ENCODE measurements around the gene KIAA1549. TPM values are rescaled to one million over a fixed set of nuclear protein-coding genes. Genes with fewer than 3 reads are reported as not detected.

KIAA1549 gene
- total RNA-seq, 1 experiment from 2014 or later, result 26.6 TPM

DNA sequence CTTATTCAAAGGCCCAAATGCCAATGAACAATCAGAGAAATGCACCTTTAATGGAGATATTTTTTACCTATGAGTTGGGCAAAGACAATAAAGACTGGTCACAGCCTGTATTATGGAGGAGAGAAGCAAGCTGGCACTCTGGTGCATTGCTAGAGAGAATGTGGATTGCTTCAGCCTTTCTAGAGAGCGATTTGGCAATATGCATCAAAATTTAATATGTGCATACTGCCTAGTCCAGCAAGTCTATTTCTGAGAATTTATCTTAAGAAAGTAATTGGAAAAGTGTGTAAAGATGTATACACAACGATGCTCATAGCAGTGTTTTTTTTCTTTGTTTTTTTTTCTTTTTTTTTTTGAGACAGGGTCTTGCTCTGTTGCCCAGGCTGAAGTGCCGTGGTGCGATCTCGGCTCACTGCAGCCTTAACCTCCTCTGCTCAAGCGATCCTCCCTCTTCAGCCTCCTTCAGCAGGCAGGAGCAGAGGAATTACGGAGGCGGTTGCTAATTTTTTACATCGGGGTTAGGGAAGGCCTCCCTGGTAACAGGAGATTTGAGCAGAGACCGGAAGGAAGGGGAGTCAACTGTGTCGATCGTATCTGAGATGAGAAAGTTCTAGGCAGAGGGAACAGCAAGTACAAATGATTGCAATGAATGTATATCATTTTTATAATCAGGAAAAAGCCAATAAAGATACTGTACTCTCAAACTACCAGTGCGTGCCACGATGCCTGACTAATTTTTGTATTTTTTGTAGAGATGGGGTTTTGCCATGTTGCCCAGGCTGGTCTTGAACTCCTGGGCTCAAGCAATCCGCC, 16.4 kb downstream of the KIAA1549 start:
- BruUV-seq (replicated peaks), result no TSS peak
- CTCF ChIA-PET, result interaction anchor here (0.6 kb wide), 1 partner anchor 347 kb away, joined by 3 read pairs; no protein-coding TSS in a partner anchor
- no peak for DNase-seq

DNA sequence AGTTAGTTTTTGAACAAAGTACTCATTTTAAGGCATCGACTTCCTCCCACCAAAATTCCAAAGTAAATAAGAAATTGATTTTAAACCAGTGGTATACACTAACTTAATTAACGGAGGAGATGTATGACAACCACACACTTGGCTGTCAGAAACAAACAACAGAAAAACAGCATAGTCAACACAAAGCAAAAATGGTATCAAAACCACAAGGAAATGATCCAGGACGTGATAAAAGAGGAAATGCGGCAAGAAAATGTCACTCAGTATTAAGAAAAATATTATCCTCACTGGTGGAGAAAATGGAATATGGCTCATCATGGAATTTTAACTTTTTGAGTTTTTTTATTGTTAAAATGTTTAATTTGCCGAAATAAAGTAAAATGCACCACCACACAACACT, 17.5 kb downstream of the KIAA1549 start:
- no peaks in the 10 kb centered on the region; the same call in 1 of the 2 replicates for H3F3A ChIP-seq (ENCODE audit: insufficient read depth, low read depth)
- TF ChIP-seq EZH2 (IDR thresholded peaks at IDR 0.05; ENCODE audit: low read depth), result no peak
- TF ChIP-seq, protein P1, sequence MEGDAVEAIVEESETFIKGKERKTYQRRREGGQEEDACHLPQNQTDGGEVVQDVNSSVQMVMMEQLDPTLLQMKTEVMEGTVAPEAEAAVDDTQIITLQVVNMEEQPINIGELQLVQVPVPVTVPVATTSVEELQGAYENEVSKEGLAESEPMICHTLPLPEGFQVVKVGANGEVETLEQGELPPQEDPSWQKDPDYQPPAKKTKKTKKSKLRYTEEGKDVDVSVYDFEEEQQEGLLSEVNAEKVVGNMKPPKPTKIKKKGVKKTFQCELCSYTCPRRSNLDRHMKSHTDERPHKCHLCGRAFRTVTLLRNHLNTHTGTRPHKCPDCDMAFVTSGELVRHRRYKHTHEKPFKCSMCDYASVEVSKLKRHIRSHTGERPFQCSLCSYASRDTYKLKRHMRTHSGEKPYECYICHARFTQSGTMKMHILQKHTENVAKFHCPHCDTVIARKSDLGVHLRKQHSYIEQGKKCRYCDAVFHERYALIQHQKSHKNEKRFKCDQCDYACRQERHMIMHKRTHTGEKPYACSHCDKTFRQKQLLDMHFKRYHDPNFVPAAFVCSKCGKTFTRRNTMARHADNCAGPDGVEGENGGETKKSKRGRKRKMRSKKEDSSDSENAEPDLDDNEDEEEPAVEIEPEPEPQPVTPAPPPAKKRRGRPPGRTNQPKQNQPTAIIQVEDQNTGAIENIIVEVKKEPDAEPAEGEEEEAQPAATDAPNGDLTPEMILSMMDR (conservative IDR thresholded peaks at IDR 0.05), result no peak
- POLR2A ChIA-PET (ENCODE audit: unreplicated experiment), result no interaction called here
- DNase-seq, result no peak
- H3K9me3 ChIP-seq (ENCODE audit: insufficient read depth, low read depth), result no peaks in the 10 kb centered on the region
- no peaks in the 10 kb centered on the region for H3K27me3 ChIP-seq (ENCODE audit: insufficient read depth, low read depth)
- no peaks in the 10 kb centered on the region for H3K36me3 ChIP-seq (ENCODE audit: low read depth)
- intact Hi-C loops (cut with micrococcal nuclease; ENCODE audit: unreplicated experiment), result no loop called here
- no peak overlapping the region for H3K4me3 ChIP-seq
- no peak overlapping the region for H2AFZ ChIP-seq
- no peak overlapping the region for H3K27ac ChIP-seq
- no peaks in the 10 kb centered on the region for H4K20me1 ChIP-seq (ENCODE audit: insufficient read depth)
- H3K79me2 ChIP-seq (ENCODE audit: low read depth), result peaks cover 15% of the 10 kb centered on the region; the same call in 1 of the 2 replicates
- CTCF ChIA-PET, result no interaction called here
- peaks cover 13% of the 10 kb centered on the region for H3K4me1 ChIP-seq (replicated peaks; ENCODE audit: insufficient read depth)
- H3K4me2 ChIP-seq, result no peak overlapping the region
- H3K9me2 ChIP-seq (ENCODE audit: insufficient read depth), result no peaks in the 10 kb centered on the region
- BruUV-seq (replicated peaks), result no TSS peak

More for the DNA sequence above, 16.4 kb downstream of the KIAA1549 start:
- POLR2A ChIA-PET (ENCODE audit: unreplicated experiment), result no interaction called here
- no peak for TF ChIP-seq EZH2 (IDR thresholded peaks at IDR 0.05; ENCODE audit: low read depth)
- TF ChIP-seq, protein P1 (conservative IDR thresholded peaks at IDR 0.05), result no peak
- no peaks in the 10 kb centered on the region for H3K36me3 ChIP-seq (ENCODE audit: low read depth)
- H3K4me3 ChIP-seq, result no peak overlapping the region
- H3K4me1 ChIP-seq (replicated peaks; ENCODE audit: insufficient read depth), result peaks cover 1% of the 10 kb centered on the region
- H3K79me2 ChIP-seq (ENCODE audit: low read depth), result peaks cover 12% of the 10 kb centered on the region; the same call in 1 of the 2 replicates
- H3K9me2 ChIP-seq (ENCODE audit: insufficient read depth), result no peaks in the 10 kb centered on the region
- H4K20me1 ChIP-seq (ENCODE audit: insufficient read depth), result no peaks in the 10 kb centered on the region
- no peaks in the 10 kb centered on the region for H3F3A ChIP-seq (ENCODE audit: insufficient read depth, low read depth)
- no peak overlapping the region for H2AFZ ChIP-seq
- H3K27ac ChIP-seq, result no peak overlapping the region
- no peaks in the 10 kb centered on the region for H3K9me3 ChIP-seq (ENCODE audit: insufficient read depth, low read depth)
- no peak overlapping the region for H3K4me2 ChIP-seq
- intact Hi-C loops (cut with micrococcal nuclease; ENCODE audit: unreplicated experiment), result no loop called here
- H3K27me3 ChIP-seq (ENCODE audit: insufficient read depth, low read depth), result no peaks in the 10 kb centered on the region

DNA sequence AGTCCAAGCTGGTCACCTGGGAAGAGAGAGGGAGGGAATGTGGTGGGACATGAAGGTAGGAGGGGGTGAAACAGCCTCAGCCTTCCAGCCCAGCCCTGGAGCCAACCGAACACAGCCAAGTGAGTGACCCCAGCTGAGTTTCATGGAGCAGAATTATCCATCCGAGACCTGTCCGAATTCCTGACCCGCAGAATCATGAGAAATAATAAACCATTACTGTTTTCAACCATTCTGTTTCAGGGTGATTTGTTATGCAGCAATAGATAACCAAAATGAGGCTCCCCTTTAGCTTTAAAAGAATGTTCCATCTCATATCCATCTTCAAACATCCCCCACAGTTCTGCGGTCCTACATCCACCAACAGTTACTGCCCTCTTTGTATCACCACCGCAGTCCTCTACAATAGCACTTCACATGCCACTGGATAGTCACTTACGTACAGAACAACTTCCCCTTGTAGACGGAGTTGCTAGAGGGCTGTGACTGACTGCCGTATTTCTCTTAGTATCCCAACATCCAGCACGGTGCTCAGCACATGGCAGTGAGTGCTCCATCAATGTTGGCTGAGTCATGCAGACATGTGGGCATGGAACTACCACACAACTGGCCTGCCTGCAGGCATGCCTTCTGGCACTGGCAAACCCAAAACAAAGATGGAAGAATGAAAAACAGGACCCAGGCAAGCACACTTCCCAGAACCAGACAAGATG, 18.5 kb downstream of the KIAA1549 start:
- Histone ChIP-seq H3F3A (ENCODE audit: insufficient read depth, low read depth) (no peaks in the 10 kb centered on the region; the same call in 1 of the 2 replicates), H4K20me1 (ENCODE audit: insufficient read depth) (no peaks in the 10 kb centered on the region), H3K4me2 (no peak overlapping the region), H3K4me3 (no peak overlapping the region), H3K79me2 (ENCODE audit: low read depth) (peaks cover 15% of the 10 kb centered on the region; the same call in 1 of the 2 replicates), H3K4me1 (replicated peaks; ENCODE audit: insufficient read depth) (peaks cover 20% of the 10 kb centered on the region), H3K9me3 (ENCODE audit: insufficient read depth, low read depth) (no peaks in the 10 kb centered on the region), H3K27ac (no peak overlapping the region), H3K9me2 (ENCODE audit: insufficient read depth) (no peaks in the 10 kb centered on the region), H2AFZ (no peak overlapping the region), H3K36me3 (ENCODE audit: low read depth) (no peaks in the 10 kb centered on the region), H3K27me3 (ENCODE audit: insufficient read depth, low read depth) (no peaks in the 10 kb centered on the region)
- ChIA-PET POLR2A (ENCODE audit: unreplicated experiment) (no interaction called here), CTCF (no interaction called here)
- TF ChIP-seq, protein P1 (conservative IDR thresholded peaks at IDR 0.05), result no peak
- TF ChIP-seq EZH2 (IDR thresholded peaks at IDR 0.05; ENCODE audit: low read depth), result no peak
- no TSS peak for BruUV-seq (replicated peaks)
- no peak for DNase-seq
- intact Hi-C loops (cut with micrococcal nuclease; ENCODE audit: unreplicated experiment), result no loop called here
